Right lobe of liver (tissue), 4 donors: ENCODE data around the gene CAPN2.

Source experiments
- CTCF ChIP-seq, 4 donors: fragments of 200-600 bp in 3 of 4; fragments of 450-650 bp in 1 of 4; IDR thresholded peaks; one replicate each; pipeline versions ENCODE4 v1.5.1 to v1.8.0; 2016 to 2022; ENCODE audit warnings: antibody characterized with exemption in 4 of 4, mild to moderate bottlenecking in 2 of 4
- POLR2A ChIP-seq: fragments of 450-650 bp; IDR thresholded peaks from one replicate; pipeline ENCODE4 v1.6.1; 2017; ENCODE audit warnings: antibody characterized with exemption, mild to moderate bottlenecking
- donor health status: DM: no; HTN: no; CAD: no.
- donor health status: DM: no; HTN: no; CAD: no.
- donor health status: DM: no; HTN: yes; CAD: no.

- no peak for TF ChIP-seq CTCF (IDR thresholded peaks at IDR 0.05)
- TF ChIP-seq POLR2A: no peak
Measured at GRCh38 chr1:223716302-223716862, 4.0 kb downstream of the CAPN2 start.
